Colonic mucosa (tissue), 4 donors: Measurements from ENCODE around the gene PLEKHH1. TPM values are rescaled to one million over a fixed set of nuclear protein-coding genes. Genes with fewer than 3 reads are reported as not detected.

ENCODE experiments used
- DNase-seq: peaks from one replicate; pipeline ENCODE4 v3.0.0-alpha.2; 2020
- H3K27ac ChIP-seq: fragments of 200-600 bp; one replicate; pipeline ENCODE4 v1.8.0; 2021
- H3K27me3 ChIP-seq: fragments of 200-600 bp; one replicate; pipeline ENCODE4 v1.8.0; 2021
- H3K36me3 ChIP-seq: fragments of 200-600 bp; one replicate; pipeline ENCODE4 v1.8.0; 2021
- H3K4me1 ChIP-seq: fragments of 200-600 bp; one replicate; pipeline ENCODE4 v1.8.0; 2021; ENCODE audit warnings: mild to moderate bottlenecking
- H3K4me3 ChIP-seq: fragments of 200-600 bp; one replicate; pipeline ENCODE4 v1.8.0; 2021
- H3K9ac ChIP-seq, 2 donors: one replicate each; pipeline ENCODE4 v1.7.0; 2013; ENCODE audit warnings: control low read depth in 2 of 2, low read depth in 2 of 2, low read length in 2 of 2
- H3K9me3 ChIP-seq: fragments of 200-600 bp; one replicate; pipeline ENCODE4 v1.8.0; 2021
- CTCF ChIP-seq: fragments of 200-600 bp; IDR thresholded peaks from one replicate; pipeline ENCODE4 v1.8.0; 2022; ENCODE audit warnings: antibody characterized with exemption, mild to moderate bottlenecking
- intact Hi-C: fragments of 100-400 bp; cut with DNase I; formaldehyde crosslinking; loops from one replicate; pipeline ENCODE4 v1.14.1; 2022
- total RNA-seq, 2 donors: library from RNA; stranded (reverse); fragmentation: NEBNext Ultra II Directional in 1 of 2; extraction: Animal tissue kit (Norgen Biotek cat#: 25700) in 1 of 2; gene quantifications; one replicate each; pipeline ENCODE4 v1.2.1, GENCODE V29; 2021
- donor health status: healthy.
- donor health status: DM: no; HTN: no; CAD: no.
- donor health status: DM: no; HTN: no; CAD: no.

PLEKHH1 gene
- total RNA-seq, 2 donors from 2014 or later: 47.1 to 63.1 TPM

GRCh38 chr14:67570453-67570852 is 37.4 kb downstream of the PLEKHH1 start:
- intact Hi-C loops: loop anchor here (2.0 to 5.0 kb wide), 2 partner anchors 44 to 143 kb away; no protein-coding TSS in a partner anchor
- H3K36me3 ChIP-seq: no peaks in the 10 kb centered on the region
- H3K27ac ChIP-seq: no peak overlapping the region

GRCh38 chr14:67571275-67571990 is 38.3 kb downstream of the PLEKHH1 start:
- Histone ChIP-seq H3K9ac (no peak overlapping the region), H3K4me3 (no peak overlapping the region), H3K9me3 (no peaks in the 10 kb centered on the region), H3K27ac (no peak overlapping the region), H3K36me3 (no peaks in the 10 kb centered on the region), H3K27me3 (no peaks in the 10 kb centered on the region), H3K4me1 (no peaks in the 10 kb centered on the region)
- intact Hi-C loops: loop anchor here (2.0 to 5.0 kb wide), 2 partner anchors 45 to 144 kb away; no protein-coding TSS in a partner anchor
- peak; percentile 78 for TF ChIP-seq CTCF
- DNase-seq: peak; percentile 71

More at GRCh38 chr14:67570453-67570852, 37.4 kb downstream of the PLEKHH1 start:
- TF ChIP-seq CTCF: no peak
- no peaks in the 10 kb centered on the region for H3K27me3 ChIP-seq
- DNase-seq: no peak
- H3K9ac ChIP-seq: no peak overlapping the region
- no peaks in the 10 kb centered on the region for H3K4me1 ChIP-seq
- H3K4me3 ChIP-seq: no peak overlapping the region
- H3K9me3 ChIP-seq: no peaks in the 10 kb centered on the region

GRCh38 chr14:67571991-67572323 is 38.9 kb downstream of the PLEKHH1 start:
- intact Hi-C loops: loop anchor here (2.0 to 5.0 kb wide), 2 partner anchors 45 to 145 kb away; no protein-coding TSS in a partner anchor
- no peak for DNase-seq
- TF ChIP-seq CTCF: no peak

GRCh38 chr14:67572608-67573007 is 39.5 kb downstream of the PLEKHH1 start:
- no peaks in the 10 kb centered on the region for H3K36me3 ChIP-seq
- H3K27ac ChIP-seq: no peak overlapping the region
- no peak for DNase-seq

More at GRCh38 chr14:67571991-67572323, 38.9 kb downstream of the PLEKHH1 start:
- Histone ChIP-seq H3K9me3 (no peaks in the 10 kb centered on the region), H3K27me3 (no peaks in the 10 kb centered on the region), H3K36me3 (no peaks in the 10 kb centered on the region), H3K4me1 (no peaks in the 10 kb centered on the region), H3K27ac (no peak overlapping the region), H3K4me3 (no peak overlapping the region), H3K9ac (no peak overlapping the region)

More at GRCh38 chr14:67572608-67573007, 39.5 kb downstream of the PLEKHH1 start:
- H3K9ac ChIP-seq: no peak overlapping the region
- TF ChIP-seq CTCF: no peak
- no peaks in the 10 kb centered on the region for H3K9me3 ChIP-seq
- H3K4me1 ChIP-seq: no peaks in the 10 kb centered on the region
- intact Hi-C loops: loop anchor here (5.0 kb wide), 1 partner anchor 145 kb away; no protein-coding TSS in a partner anchor
- H3K4me3 ChIP-seq: no peak overlapping the region
- no peaks in the 10 kb centered on the region for H3K27me3 ChIP-seq
